GM04504 (cell line): ENCODE measurements around the gene ADGRE1.
"Not testable (repeated sequence)": the region's sequence is repeated elsewhere in the genome, so short reads cannot be mapped to it uniquely, and the experiment has no call there.

Source experiments
- DNase-seq: peaks from one replicate; pipeline ENCODE4 v3.0.0-alpha.2; 2012; ENCODE audit warnings: low read depth

Gene ADGRE1, protein sequence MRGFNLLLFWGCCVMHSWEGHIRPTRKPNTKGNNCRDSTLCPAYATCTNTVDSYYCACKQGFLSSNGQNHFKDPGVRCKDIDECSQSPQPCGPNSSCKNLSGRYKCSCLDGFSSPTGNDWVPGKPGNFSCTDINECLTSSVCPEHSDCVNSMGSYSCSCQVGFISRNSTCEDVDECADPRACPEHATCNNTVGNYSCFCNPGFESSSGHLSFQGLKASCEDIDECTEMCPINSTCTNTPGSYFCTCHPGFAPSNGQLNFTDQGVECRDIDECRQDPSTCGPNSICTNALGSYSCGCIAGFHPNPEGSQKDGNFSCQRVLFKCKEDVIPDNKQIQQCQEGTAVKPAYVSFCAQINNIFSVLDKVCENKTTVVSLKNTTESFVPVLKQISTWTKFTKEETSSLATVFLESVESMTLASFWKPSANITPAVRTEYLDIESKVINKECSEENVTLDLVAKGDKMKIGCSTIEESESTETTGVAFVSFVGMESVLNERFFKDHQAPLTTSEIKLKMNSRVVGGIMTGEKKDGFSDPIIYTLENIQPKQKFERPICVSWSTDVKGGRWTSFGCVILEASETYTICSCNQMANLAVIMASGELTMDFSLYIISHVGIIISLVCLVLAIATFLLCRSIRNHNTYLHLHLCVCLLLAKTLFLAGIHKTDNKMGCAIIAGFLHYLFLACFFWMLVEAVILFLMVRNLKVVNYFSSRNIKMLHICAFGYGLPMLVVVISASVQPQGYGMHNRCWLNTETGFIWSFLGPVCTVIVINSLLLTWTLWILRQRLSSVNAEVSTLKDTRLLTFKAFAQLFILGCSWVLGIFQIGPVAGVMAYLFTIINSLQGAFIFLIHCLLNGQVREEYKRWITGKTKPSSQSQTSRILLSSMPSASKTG

DNA sequence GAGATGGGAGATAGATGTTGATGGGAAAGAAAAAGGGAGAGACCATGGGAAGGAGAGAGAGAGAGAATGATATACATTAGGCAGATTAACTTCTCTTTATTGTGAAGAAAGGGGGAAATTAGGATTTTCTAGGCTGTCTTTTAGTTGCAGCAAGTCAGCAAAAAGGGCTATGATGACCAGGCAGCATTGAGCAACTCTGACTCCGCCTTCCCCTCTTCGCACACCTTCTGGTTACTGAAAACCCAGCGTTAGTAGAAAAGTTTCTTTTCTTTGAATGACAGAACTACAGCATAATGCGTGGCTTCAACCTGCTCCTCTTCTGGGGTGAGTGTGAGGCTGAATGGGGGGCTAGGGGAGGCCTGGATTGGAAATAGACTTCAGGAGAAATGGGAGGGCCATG is at the start of gene ADGRE1:
Gene ADGRE1 (plus strand): TSS at position 264 of the 400 bp plus-strand sequence. CDS start 30 bp downstream, at position 294.
- DNase-seq = no peak

GRCh38 chr19:6838062-6838655 is 49.2 kb upstream of the ADGRE1 start:
- no peak for DNase-seq

- DNase-seq = no peak
Measured at GRCh38 chr19:6842871-6843607, 44.3 kb upstream of the ADGRE1 start.

- DNase-seq = no peak
Measured at GRCh38 chr19:6847828-6848200, 39.6 kb upstream of the ADGRE1 start.

DNA sequence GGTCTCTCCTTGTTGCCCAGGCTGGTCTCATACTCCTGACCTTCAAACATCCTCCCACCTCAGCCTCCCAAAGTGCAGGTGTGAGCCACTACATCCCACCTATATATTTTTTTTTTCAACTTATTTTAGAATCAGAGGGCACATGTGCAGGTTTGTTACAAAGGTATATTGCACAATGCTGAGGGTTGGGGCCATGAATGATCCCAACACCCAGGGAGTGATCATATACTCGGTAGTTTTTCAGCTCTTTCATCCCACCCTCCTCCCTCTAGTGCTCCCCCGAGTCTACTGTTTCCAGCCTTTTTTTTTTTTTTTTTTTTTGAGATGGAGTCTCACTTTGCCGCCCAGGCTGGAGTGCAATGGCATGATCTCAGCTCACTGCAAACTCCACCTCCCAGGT is 38.4 kb upstream of the ADGRE1 start:
- no peak for DNase-seq

GRCh38 chr19:6849876-6850275 is 37.5 kb upstream of the ADGRE1 start:
- DNase-seq = no peak

DNA sequence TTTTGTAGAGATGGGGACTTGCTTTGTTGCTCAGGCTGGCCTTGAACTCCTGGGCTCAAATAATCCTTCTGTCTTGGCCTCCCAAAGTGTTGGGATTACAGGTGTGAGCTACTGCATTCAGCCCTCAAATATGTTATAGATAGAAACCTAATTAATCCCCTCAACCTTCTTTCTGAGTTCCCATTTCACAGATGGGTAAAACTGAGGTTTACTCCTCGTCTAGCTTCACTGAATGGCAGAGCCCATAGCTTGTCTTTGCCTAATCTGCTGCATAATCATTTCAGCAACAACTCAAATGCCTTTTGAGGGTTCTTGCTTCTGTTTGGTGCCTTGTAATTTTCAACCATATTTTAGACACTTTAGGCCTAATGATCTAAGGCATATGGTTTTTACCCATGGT is 36.0 kb upstream of the ADGRE1 start:
- DNase-seq = no peak

GRCh38 chr19:6852001-6852400 is 35.4 kb upstream of the ADGRE1 start:
- DNase-seq = no peak

- DNase-seq = no peak
Measured at GRCh38 chr19:6853868-6854267, 33.5 kb upstream of the ADGRE1 start.

GRCh38 chr19:6854758-6855157 is 32.6 kb upstream of the ADGRE1 start:
- no peak for DNase-seq

DNA sequence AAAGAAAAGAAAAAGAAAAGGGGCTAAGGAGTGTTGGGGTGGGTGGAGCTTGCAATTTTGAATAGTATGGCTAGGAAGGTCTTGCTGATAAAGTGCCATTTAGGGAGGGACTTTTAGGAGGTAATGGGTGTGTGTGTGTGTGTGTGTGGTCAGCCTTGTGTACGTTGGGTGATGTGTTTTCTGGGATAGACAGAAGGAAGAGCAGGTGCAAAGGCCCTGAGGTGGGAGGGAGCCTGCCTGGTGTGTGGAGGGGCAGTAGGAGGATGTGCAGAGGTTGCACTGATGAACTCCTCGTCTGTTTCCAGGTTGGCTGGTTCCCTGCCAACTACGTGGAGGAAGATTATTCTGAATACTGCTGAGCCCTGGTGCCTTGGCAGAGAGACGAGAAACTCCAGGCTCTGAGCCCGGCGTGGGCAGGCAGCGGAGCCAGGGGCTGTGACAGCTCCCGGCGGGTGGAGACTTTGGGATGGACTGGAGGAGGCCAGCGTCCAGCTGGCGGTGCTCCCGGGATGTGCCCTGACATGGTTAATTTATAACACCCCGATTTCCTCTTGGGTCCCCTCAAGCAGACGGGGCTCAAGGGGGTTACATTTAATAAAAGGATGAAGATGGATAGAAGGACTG is 30.5 kb upstream of the ADGRE1 start:
- DNase-seq = no peak

- no peak for DNase-seq
Measured at GRCh38 chr19:6861683-6862286, 25.6 kb upstream of the ADGRE1 start.

GRCh38 chr19:6862673-6863078 is 24.7 kb upstream of the ADGRE1 start:
- DNase-seq = peak; percentile 45

DNA sequence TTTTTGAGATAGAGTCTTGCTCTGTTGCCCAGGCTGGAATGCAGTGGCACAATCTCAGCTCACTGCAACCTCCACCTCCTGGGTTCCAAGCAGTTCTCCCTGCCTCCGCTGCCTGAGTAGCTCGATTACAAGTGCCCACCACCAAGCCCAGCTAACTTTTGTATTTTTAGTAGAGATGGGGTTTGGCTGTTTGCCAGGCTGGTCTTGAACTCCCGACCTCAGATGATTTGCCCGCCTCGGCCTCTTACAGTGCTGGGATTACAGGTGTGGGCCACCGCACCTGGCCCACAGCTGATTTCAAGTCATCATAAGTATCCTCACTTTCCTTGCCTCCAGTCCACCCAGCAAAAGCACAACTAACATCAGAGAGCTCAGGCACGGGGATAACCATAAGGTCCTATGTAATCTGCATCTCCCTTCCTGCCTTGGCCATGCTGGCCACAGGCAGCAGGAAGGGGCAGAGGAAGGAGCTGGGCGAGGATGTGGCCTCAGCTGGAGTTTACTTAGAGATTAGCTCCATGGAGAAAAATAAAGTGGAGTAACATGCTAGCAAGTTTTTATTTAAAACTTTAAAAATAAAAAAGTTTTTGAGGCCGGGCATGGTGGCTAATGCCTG is 22.9 kb upstream of the ADGRE1 start:
- no peak for DNase-seq

- DNase-seq = no peak
Measured at GRCh38 chr19:6865849-6866248, 21.5 kb upstream of the ADGRE1 start.

- DNase-seq = no peak
Measured at GRCh38 chr19:6866741-6867151, 20.6 kb upstream of the ADGRE1 start.

GRCh38 chr19:6868351-6868750 is 19.0 kb upstream of the ADGRE1 start:
- DNase-seq = no peak

DNA sequence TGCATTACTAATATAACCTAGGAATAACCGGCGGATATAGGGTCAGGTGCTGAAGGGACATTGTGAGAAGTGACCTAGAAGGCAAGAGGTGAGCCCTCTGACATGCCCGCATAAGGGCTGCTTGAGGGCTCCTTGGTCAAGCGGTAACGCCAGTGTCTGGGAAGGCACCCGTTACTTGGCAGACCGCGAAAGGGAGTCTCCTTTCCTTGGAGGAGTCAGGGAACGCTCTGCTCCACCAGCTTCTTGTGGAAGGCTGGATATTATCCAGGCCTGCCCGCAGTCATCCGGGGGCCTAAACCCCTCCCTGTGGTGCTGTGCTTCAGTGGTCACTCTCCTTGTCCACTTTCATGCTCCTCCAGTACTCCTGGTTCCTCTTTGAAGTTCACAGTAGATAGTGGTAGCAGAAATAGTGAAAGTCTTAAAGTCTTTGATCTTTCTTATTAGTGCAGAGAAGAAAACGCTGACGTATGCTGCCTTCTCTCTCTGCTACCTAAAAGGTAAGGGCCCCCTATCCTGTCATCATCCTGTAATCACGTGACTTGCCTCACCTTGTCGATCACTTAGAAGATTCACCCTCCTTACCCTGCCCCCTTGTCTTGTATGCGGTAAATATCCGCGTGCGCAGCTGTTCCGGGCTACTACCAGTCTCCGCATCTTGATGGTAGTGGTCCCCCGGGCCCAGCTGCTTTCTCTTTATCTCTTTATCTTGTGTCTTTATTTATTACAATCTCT is 18.1 kb upstream of the ADGRE1 start:
- DNase-seq = not testable (repeated sequence)

DNA sequence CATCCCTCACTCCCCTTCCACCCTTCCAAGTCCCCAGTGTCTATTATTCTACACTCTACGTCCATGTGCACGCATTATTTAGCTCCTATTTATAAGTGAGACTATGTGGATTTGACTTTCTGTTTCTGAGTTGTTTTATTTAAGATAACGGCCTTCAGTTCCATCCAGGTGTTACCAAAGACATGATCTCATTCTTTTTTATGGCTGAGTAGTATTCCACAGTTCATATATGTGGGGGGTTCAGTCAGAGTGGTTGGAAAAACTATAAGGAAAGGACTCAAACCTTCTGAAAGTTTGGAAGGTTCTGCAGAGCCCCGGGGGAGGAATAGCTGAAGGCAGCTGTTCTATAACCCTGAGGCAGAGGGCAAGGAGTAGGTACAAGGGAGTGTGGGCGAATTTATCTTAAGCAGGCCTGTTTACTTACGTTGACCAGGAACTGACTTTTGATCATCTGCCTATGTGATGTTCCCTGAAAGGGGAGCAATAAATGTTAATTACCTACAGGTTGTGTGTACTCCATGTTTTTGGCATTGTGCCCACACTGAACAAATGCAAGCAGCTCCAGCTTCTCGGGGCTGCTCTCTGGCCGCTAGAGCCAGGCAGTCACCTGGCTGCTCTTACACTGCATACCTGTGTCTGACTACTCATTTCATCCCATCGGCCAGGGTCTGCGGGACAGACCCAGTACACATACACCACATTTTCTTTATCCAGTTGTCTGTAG is 13.5 kb upstream of the ADGRE1 start:
- DNase-seq = no peak
